ENCODE results near the gene TNFSF11.
"Not testable (repeated sequence)": the region's sequence is repeated elsewhere in the genome, so short reads cannot be mapped to it uniquely, and the experiment has no call there.

The TNFSF11 gene

GRCh38 chr13:42574011-42574410 is at the start of gene TNFSF11:
TSS of gene TNFSF11 (plus strand) at chr13:42574152. CDS start at chr13:42574304, 152 bp downstream.
- DNase-seq = no peak

GRCh38 chr13:42524487-42525034 is 49.4 kb upstream of the TNFSF11 start:
- DNase-seq = no peak

DNA sequence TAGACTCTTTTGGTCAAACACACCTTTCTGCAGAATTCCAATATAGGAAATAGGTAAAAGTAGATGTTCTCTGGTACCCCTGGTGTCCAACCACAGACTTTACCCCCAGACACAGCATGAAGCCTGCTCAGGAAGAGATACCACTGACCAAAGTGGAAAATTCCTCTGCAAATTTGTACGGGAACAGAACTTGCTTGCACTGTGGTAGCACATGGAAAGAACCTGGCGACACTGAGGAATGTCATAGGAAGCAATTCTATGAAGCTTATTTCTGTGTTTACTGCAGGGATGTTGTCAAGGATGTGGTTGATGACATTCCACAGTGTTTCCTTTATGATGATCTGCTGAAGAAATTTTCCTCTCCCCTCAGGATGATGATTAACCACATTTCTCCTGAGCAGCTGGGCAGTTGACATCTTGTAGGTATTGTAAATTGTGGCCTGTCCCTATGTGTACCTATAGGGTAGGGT is 48.9 kb upstream of the TNFSF11 start:
- DNase-seq = no peak

DNA sequence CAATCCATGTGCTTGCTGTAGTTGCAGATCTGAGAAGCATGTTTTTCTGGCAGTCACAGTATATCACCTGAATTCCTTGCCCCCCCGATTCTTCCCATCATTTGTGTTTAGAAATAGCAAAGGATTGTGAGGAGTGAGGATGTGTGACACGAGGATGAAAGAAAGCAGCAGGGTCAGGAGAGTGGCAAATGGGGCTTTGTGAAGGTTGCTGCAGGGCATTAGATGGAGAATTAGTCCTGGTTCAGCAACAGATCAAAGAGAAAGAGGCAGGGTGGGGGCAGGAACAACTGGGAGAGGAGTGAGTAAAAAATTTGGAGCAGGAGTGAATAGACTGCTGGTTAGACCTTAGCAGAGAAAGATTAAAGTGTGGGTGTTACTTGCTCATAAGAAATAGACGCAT is 47.7 kb upstream of the TNFSF11 start:
- DNase-seq = no peak

- no peak for DNase-seq
These were observed 47.1 kb upstream of the TNFSF11 start for GRCh38 chr13:42526804-42527203.

GRCh38 chr13:42532561-42533335 is 41.2 kb upstream of the TNFSF11 start:
- DNase-seq = no peak

DNA sequence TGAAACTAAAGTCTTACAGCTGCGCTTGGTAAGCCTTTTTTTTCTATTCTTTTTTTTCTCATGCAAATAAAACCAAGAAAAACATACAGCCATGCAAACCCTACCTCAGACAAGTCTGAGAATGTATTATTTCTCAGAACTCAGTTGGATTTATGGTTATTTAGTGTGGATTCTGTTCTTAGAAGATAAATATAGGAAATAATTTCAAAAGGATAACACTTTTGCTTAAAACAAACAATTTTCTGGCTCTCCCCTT is 40.7 kb upstream of the TNFSF11 start:
- no peak for DNase-seq

GRCh38 chr13:42534785-42535184 is 39.2 kb upstream of the TNFSF11 start:
- no peak for DNase-seq

GRCh38 chr13:42538996-42539395 is 35.0 kb upstream of the TNFSF11 start:
- no peak for DNase-seq

DNA sequence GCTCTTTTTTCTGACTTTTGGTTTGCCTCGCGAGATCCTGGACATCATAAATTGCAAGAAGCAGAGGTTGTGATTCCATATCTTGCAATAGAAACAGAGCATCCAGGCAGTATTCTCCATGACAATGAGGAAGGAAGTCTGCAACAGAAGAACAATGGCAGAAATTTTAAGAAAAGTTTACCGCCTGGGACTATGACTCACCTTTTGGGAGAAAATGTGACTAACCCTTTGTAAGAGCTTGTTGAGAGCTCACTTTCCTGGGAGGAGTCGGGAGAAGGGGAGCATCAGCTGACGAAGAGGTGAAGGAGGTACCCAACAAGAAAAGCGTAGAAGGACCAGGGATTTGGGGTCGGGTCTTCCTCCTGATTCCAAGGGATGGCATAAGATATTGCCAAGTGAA is 34.3 kb upstream of the TNFSF11 start:
- DNase-seq = no peak

- no peak for DNase-seq
These were observed 30.6 kb upstream of the TNFSF11 start for GRCh38 chr13:42543215-42543797.

DNA sequence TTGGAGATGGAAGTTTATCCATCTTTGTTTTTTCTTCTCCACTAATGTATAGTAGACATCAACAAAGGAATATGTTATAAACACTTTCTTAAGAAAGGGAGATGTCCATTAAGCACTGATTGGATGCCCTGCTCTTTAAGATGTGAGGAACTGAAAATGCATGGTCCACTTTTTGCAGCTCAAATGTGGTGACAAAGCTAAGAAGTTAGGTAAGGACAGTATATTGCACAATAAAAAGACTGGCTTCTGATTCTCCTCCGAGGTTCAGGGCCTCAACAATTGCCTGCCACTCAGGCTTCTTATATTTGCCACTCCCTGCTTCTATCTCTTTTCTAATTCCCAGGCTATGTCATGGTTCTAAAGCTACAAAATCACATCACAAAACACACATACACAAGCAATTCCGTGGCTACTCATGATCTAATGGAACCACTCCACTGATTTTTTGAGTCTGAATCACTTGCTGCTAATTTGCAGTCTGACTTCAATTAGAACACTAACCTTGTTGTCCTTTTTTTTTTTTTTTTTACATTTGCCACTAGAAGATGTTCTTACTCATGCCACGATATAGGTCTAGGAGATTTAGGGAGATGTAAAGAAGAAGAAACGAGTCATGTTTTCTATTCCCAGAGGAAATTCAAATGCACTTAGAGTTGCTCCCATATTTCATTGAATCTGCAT is 29.6 kb upstream of the TNFSF11 start:
- DNase-seq = no peak

- no peak for DNase-seq
These were observed 28.1 kb upstream of the TNFSF11 start for GRCh38 chr13:42545842-42546241.

DNA sequence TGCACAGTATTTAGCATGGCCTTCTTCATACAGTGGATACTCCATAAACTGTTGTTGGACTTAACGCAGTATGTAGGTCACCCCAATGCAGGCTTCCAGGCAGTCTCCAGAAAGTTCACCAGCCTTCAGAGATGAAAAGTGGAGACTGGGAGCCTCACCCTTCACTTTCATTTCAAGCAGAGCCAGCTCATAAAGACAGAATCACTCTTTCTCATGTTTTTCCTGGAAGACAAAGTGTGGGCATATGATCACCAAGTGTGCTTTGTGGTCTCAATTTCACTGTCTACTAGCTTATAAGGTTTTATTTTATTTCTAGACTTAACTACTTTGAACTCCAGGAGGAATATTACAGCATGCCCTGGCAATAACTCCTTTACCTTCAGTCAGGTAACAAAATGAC is 26.3 kb upstream of the TNFSF11 start:
- DNase-seq = no peak

DNA sequence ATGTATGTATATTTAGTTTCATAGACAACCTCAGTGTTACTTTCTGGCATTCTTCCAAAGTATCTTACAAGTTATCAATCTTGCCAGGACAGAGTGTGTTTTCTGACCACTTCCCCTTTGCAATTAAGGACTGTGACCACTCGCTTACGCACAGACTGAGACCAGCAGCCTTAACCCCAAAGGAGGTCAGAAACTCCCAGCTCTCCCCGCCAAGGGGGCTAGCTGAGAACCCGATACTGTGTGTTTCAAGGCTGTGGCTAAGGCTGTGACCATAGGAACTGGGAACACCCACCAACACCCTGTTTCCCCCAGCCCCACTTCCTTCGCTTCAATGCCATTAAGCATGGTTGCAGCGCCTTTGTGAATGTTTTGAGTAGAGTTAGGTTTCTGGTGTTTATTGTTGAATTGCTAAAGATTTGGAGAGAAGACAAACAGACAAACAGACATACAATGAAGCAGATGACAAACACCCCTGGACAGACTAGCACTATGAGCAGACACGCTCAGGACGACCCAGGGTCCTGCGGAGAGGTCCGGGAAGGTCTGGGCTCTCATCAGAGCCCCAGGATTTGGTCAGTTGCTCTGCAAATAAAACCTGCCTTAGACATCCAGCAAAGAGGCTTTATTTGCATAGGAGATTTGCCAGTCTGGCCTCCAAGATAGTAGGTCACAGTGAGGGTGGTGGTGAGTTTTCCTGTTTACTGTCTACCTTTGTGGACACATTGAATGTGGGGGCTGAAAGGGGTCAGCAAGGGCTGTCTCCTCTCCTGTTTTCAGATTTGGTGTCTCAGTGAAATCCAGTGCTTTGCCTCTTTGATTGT is 25.0 kb upstream of the TNFSF11 start:
- DNase-seq = peak in 7 of 51 donors; percentile 1 to 13 (median 6)

DNA sequence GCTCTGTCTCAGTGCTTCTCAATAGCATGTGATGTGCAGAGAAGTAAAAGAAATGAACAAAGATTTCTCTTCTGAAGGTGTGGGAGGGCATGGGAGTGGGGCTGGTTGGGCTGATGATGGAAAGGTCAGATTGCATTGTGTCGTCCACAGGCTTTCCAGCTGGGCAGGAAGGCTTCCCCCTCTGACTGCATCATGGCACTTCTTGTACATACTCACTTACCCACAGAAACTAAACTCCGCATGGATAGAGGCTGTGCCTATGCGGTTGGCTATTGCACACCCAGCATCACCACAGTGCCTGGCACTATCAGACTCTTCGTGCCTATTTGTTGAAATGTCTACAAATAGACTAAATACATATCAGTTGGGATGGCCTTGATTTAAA is 24.4 kb upstream of the TNFSF11 start:
- no peak for DNase-seq

DNA sequence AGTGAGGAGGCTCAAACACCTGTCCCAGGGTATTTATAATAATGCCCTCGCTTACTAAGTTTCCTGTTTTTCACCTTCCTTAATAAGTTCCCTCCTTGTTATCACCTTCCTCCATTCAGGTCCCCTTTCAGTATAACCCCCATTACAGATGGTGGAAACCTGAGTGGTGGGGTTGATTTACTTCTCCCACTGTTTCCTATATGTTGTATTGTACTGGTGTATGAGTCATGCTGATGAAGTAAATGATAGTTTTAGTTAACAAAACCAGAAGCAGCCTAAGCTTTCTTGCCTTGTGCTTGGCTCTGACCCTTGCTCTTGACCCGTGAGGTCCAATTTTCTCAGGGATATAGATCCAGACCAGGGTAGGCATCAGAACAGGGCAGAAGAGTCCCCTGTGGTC is 22.3 kb upstream of the TNFSF11 start:
- no peak for DNase-seq

- DNase-seq = no peak
These were observed 20.6 kb upstream of the TNFSF11 start for GRCh38 chr13:42553098-42554046.

DNA sequence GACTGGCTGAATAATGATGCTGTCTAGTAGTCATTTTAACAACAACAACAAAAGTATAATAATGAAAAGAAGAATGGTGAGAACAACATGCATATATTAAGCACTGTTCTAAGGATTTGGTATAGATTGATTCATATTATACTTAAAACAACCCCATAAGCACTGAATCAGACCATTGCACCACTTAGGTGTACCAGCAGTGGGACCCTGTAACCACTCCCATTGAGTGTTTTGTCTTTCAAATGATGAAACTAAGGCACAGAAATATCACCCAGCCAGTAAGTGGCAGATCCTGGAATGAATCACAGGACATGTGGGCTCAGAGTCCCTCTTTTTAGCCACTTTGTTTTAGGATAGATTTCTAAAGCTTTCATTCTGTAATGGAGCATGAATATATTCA is 14.9 kb upstream of the TNFSF11 start:
- no peak for DNase-seq

- not testable (repeated sequence) for DNase-seq
These were observed 14.3 kb upstream of the TNFSF11 start for GRCh38 chr13:42559573-42560218.
